CD4-positive, alpha-beta T cell (primary cell): ENCODE measurements around the gene KRTAP2-3. TPM values are rescaled to one million over a fixed set of nuclear protein-coding genes. Genes with fewer than 3 reads are reported as not detected.
"Not testable (repeated sequence)": the region's sequence is repeated elsewhere in the genome, so short reads cannot be mapped to it uniquely, and the experiment has no call there.

Experiments used
- ATAC-seq: fragments of 200-7000 bp; cut with Tn5 transposase; one replicate; pipeline ENCODE4 v1.10.0; 2022; ENCODE audit warnings: mild to moderate bottlenecking; ENCODE audit not compliant: poor library complexity
- CTCF ChIA-PET: fragments of 350-600 bp; sonication (Branson Sonifier 250); formaldehyde crosslinking; loops from one replicate; lab custom pipeline; 2021; ENCODE audit warnings: antibody characterized with exemption, inconsistent platforms; lab: Charles Lee
- POLR2A ChIA-PET: fragments of 350-600 bp; sonication (Branson Sonifier 250); formaldehyde crosslinking; loops from one replicate; lab custom pipeline; 2021; ENCODE audit warnings: antibody characterized with exemption, inconsistent platforms; lab: Charles Lee
- DNase-seq, 14 experiments: peaks; one replicate each; pipeline ENCODE4 v3.0.0-alpha.2; 2013 to 2020; ENCODE audit warnings: mixed read lengths in 2 of 14
- H3K27ac ChIP-seq, 2 donors: one replicate each; pipeline versions ENCODE4 v1.5.1 to v1.7.0; 2013; ENCODE audit warnings: low read length in 2 of 2, low read depth in 1 of 2, mild to moderate bottlenecking in 1 of 2
- H3K27me3 ChIP-seq, 2 experiments: 1 replicate in 1 of 2; 2 replicates in 1 of 2; pipeline versions ENCODE4 v1.6.1 to v1.7.0; 2013; ENCODE audit warnings: low read length in 2 of 2, control low read depth in 1 of 2, mild to moderate bottlenecking in 1 of 2, moderate library complexity in 1 of 2; ENCODE audit not compliant: insufficient read depth in 2 of 2, control insufficient read depth in 1 of 2
- H3K36me3 ChIP-seq: one replicate; pipeline ENCODE4 v1.6.1; 2013; ENCODE audit warnings: low read length, control low read depth; ENCODE audit not compliant: insufficient read depth
- H3K4me1 ChIP-seq: one replicate; pipeline ENCODE4 v1.6.1; 2013; ENCODE audit warnings: low read length, control low read depth; ENCODE audit not compliant: insufficient read depth
- H3K4me3 ChIP-seq: one replicate; pipeline ENCODE4 v1.5.1; 2013; ENCODE audit warnings: mild to moderate bottlenecking, low read length, moderate library complexity
- H3K9me3 ChIP-seq, 2 experiments: 1 replicate in 1 of 2; 2 replicates in 1 of 2; pipeline versions ENCODE4 v1.6.1 to v1.7.0; 2013; ENCODE audit warnings: low read length in 2 of 2, mild to moderate bottlenecking in 2 of 2, control low read depth in 1 of 2, moderate library complexity in 1 of 2; ENCODE audit not compliant: control insufficient read depth in 1 of 2, insufficient read depth in 1 of 2
- H3K27ac Mint-ChIP-seq: one replicate; pipeline ENCODE4 v1.8.0; 2020; ENCODE audit warnings: mixed read lengths
- H3K27me3 Mint-ChIP-seq: one replicate; pipeline ENCODE4 v1.8.0; 2021; ENCODE audit warnings: mixed read lengths
- H3K36me3 Mint-ChIP-seq: one replicate; pipeline ENCODE4 v1.8.0; 2021; ENCODE audit warnings: low read depth, mixed read lengths
- H3K4me1 Mint-ChIP-seq: one replicate; pipeline ENCODE4 v1.8.0; 2021; ENCODE audit warnings: low read depth, mixed read lengths
- H3K4me3 Mint-ChIP-seq: one replicate; pipeline ENCODE4 v1.8.0; 2020; ENCODE audit warnings: mild to moderate bottlenecking, mixed read lengths
- H3K9me3 Mint-ChIP-seq: one replicate; pipeline ENCODE4 v1.8.0; 2020; ENCODE audit warnings: mixed read lengths
- CTCF ChIP-seq: fragments of 200-600 bp; IDR thresholded peaks from one replicate; pipeline ENCODE4 v1.8.0; 2022; ENCODE audit warnings: antibody characterized with exemption, mild to moderate bottlenecking
- intact Hi-C, 2 experiments: fragments of 100-400 bp; cut with DNase I in 1 of 2; cut with micrococcal nuclease in 1 of 2; formaldehyde crosslinking; loops; one replicate each; pipeline versions ENCODE4 v1.15.1 to v1.9.0; 2023 to 2025; cut with DNase I, micrococcal nuclease
- total RNA-seq, 174 experiments: library from RNA in 2 of 174; stranded (reverse) in 2 of 174; gene quantifications; one replicate each; pipeline ENCODE4 v1.2.3 and lab custom pipeline; 2021 to 2026

Gene KRTAP2-3
- total RNA-seq, 2 experiments from 2014 or later = not detected

GRCh38 chr17:41064301-41064700 is 4.4 kb upstream of the KRTAP2-3 start:
- intact Hi-C loops = no loop called here
- Histone ChIP-seq H3K9me3 (no peaks in the 10 kb centered on the region), H3K36me3 (no peaks in the 10 kb centered on the region), H3K27me3 (peaks cover 0 to 10% of the 10 kb centered on the region in 2 experiments), H3K27ac (no peak overlapping the region), H3K4me3 (no peak overlapping the region), H3K4me1 (no peaks in the 10 kb centered on the region)
- ATAC-seq (no peak), DNase-seq (no peak)
- Mint-ChIP-seq H3K4me1 (no peaks in the 10 kb centered on the region), H3K27me3 (peaks cover 39% of the 10 kb centered on the region), H3K4me3 (no peak overlapping the region), H3K27ac (no peak overlapping the region), H3K9me3 (no peaks in the 10 kb centered on the region), H3K36me3 (no peaks in the 10 kb centered on the region)
- ChIA-PET CTCF (no interaction called here), POLR2A (no interaction called here)
- TF ChIP-seq CTCF = no peak

- no peak overlapping the region for H3K27ac Mint-ChIP-seq
- H3K9me3 Mint-ChIP-seq = no peaks in the 10 kb centered on the region
- H3K4me3 ChIP-seq = no peak overlapping the region
- no peaks in the 10 kb centered on the region for H3K4me1 Mint-ChIP-seq
- ChIA-PET POLR2A (no interaction called here), CTCF (no interaction called here)
- H3K27ac ChIP-seq = no peak overlapping the region
- H3K27me3 ChIP-seq = peaks cover 0 to 10% of the 10 kb centered on the region in 2 experiments
- H3K36me3 Mint-ChIP-seq = no peaks in the 10 kb centered on the region
- no peaks in the 10 kb centered on the region for H3K9me3 ChIP-seq
- H3K4me3 Mint-ChIP-seq = no peak overlapping the region
- H3K27me3 Mint-ChIP-seq = peaks cover 47% of the 10 kb centered on the region
- no peak for DNase-seq
- no peak for ATAC-seq
- intact Hi-C loops = no loop called here
- TF ChIP-seq CTCF = no peak
- H3K4me1 ChIP-seq = no peaks in the 10 kb centered on the region
- H3K36me3 ChIP-seq = no peaks in the 10 kb centered on the region
Observed at GRCh38 chr17:41063449-41063848, 3.5 kb upstream of the KRTAP2-3 start.

GRCh38 chr17:41061964-41062363 is 2.0 kb upstream of the KRTAP2-3 start:
- H3K4me3 ChIP-seq = no peak overlapping the region
- H3K27me3 Mint-ChIP-seq = peaks cover 60% of the 10 kb centered on the region
- ChIA-PET CTCF (no interaction called here), POLR2A (no interaction called here)
- no peak overlapping the region for H3K27ac Mint-ChIP-seq
- ATAC-seq = no peak
- peaks cover 7% of the 10 kb centered on the region for H3K9me3 Mint-ChIP-seq
- no peaks in the 10 kb centered on the region for H3K36me3 ChIP-seq
- no peak overlapping the region for H3K4me3 Mint-ChIP-seq
- no peak overlapping the region for H3K27ac ChIP-seq
- no peak for TF ChIP-seq CTCF
- intact Hi-C loops = no loop called here
- no peak for DNase-seq
- no peaks in the 10 kb centered on the region for H3K9me3 ChIP-seq
- H3K36me3 Mint-ChIP-seq = no peaks in the 10 kb centered on the region
- peaks cover 0 to 10% of the 10 kb centered on the region in 2 experiments for H3K27me3 ChIP-seq
- H3K4me1 Mint-ChIP-seq = no peaks in the 10 kb centered on the region
- no peaks in the 10 kb centered on the region for H3K4me1 ChIP-seq

- H3K9me3 Mint-ChIP-seq, H3K4me3 ChIP-seq, POLR2A ChIA-PET, H3K27ac Mint-ChIP-seq, H3K4me1 ChIP-seq, intact Hi-C loops, H3K4me3 Mint-ChIP-seq, H3K36me3 ChIP-seq, DNase-seq, H3K9me3 ChIP-seq, H3K36me3 Mint-ChIP-seq, H3K27ac ChIP-seq, H3K4me1 Mint-ChIP-seq, CTCF ChIA-PET, ATAC-seq: not testable (repeated sequence)
- peaks cover 0 to 10% of the 10 kb centered on the region in 2 experiments for H3K27me3 ChIP-seq
- H3K27me3 Mint-ChIP-seq = peaks cover 75% of the 10 kb centered on the region
Observed at GRCh38 chr17:41059276-41060051, 450 bp downstream of the KRTAP2-3 start.
